Upper lobe of left lung (tissue), 6 donors: ENCODE measurements around the gene CEBPE. TPM values are rescaled to one million over a fixed set of nuclear protein-coding genes. Genes with fewer than 3 reads are reported as not detected.

Experiments
- ATAC-seq, 2 donors: fragments of 200-7000 bp; cut with Tn5 transposase; one replicate each; pipeline ENCODE4 v1.9.1; 2022; ENCODE audit warnings: mild to moderate bottlenecking in 2 of 2, moderate library complexity in 2 of 2; ENCODE audit not compliant: low FRiP score in 2 of 2
- DNase-seq, 2 donors: peaks; one replicate each; pipeline ENCODE4 v3.0.0-alpha.2; 2019 to 2020
- H3K27ac ChIP-seq, 4 donors: fragments of 200-600 bp; sonication (generic); one replicate each; pipeline ENCODE4 v1.5.1; 2016 to 2019
- H3K27me3 ChIP-seq, 4 donors: fragments of 200-600 bp; sonication (generic); one replicate each; pipeline ENCODE4 v1.5.1; 2017 to 2019
- H3K36me3 ChIP-seq, 4 donors: fragments of 200-600 bp; sonication (generic); one replicate each; pipeline ENCODE4 v1.5.1; 2016 to 2019
- H3K4me1 ChIP-seq, 4 donors: fragments of 200-600 bp; sonication (generic); one replicate each; pipeline ENCODE4 v1.5.1; 2018 to 2019
- H3K4me3 ChIP-seq, 4 donors: fragments of 200-600 bp; sonication (generic); one replicate each; pipeline ENCODE4 v1.5.1; 2017 to 2019; ENCODE audit warnings: mild to moderate bottlenecking in 2 of 4, moderate library complexity in 1 of 4
- H3K9me3 ChIP-seq, 4 donors: fragments of 200-600 bp; sonication (generic); one replicate each; pipeline ENCODE4 v1.5.1; 2018 to 2019
- EP300 ChIP-seq, 4 donors: sonication (generic); formaldehyde crosslinking; IDR thresholded peaks; one replicate each; pipeline ENCODE4 v1.5.1; 2017; ENCODE audit warnings: antibody characterized with exemption in 4 of 4, control low read depth in 2 of 4
- POLR2A ChIP-seq, 4 donors: fragments of 450-650 bp; IDR thresholded peaks; one replicate each; pipeline ENCODE4 v1.5.1; 2016 to 2017; ENCODE audit warnings: antibody characterized with exemption in 4 of 4, mild to moderate bottlenecking in 2 of 4
- POLR2AphosphoS5 ChIP-seq, 2 donors: sonication (generic); formaldehyde crosslinking; IDR thresholded peaks; one replicate each; pipeline ENCODE4 v1.5.1; 2017; ENCODE audit warnings: antibody characterized with exemption in 2 of 2
- WGBS, 2 donors: methylation state at CpG; one replicate each; pipeline ENCODE4 v1.1.5; 2017 to 2018; 5-methylcytosine and 5-hydroxymethylcytosine counted together
- total RNA-seq, 6 donors: library from RNA; depleted of rRNA in 4 of 6; stranded (reverse); fragments of >200 nt in 4 of 6; gene quantifications; one replicate each; pipeline versions ENCODE4 v1.1.0 to v1.2.1, GENCODE V29; 2016 to 2021
- TF ChIP-seq, protein P1 (sequence below), 6 experiments: fragments of 450-650 bp in 4 of 6; fragments of 200-600 bp in 2 of 6; sonication (generic) in 2 of 6; IDR thresholded peaks; one replicate each; pipeline ENCODE4 v1.5.1; 2016 to 2019; ENCODE audit warnings: antibody characterized with exemption in 6 of 6
- donor health status: DM: no; HTN: no; CAD: no; lungs with moderate emphysema.
- donor health status: DM: no; HTN: yes; CAD: no; lungs with severe emphysema.

Gene CEBPE
- total RNA-seq, 6 donors from 2014 or later: 0.31 to 0.77 TPM; not detected in 4

GRCh38 chr14:23159532-23159931 lies 40.5 kb upstream of the CEBPE start:
- H3K9me3 ChIP-seq: no peaks in the 10 kb centered on the region
- no peak overlapping the region for H3K4me3 ChIP-seq
- peaks cover 15 to 33% (median 31%) of the 10 kb centered on the region in 4 donors for H3K4me1 ChIP-seq
- TF ChIP-seq POLR2AphosphoS5 (IDR thresholded peaks at IDR 0.05) (no peak), EP300 (IDR thresholded peaks at IDR 0.05) (peak in 1 of 4 donors; percentile 5)
- no peaks in the 10 kb centered on the region for H3K36me3 ChIP-seq
- 40 to 56% methylated on average over 1 of the region's 1 CpG for WGBS, 2 donors
- H3K27me3 ChIP-seq: no peaks in the 10 kb centered on the region
- ATAC-seq: no peak
- DNase-seq: no peak
- H3K27ac ChIP-seq: no peak overlapping the region

- TF ChIP-seq EP300 (IDR thresholded peaks at IDR 0.05): no peak
- no peak for TF ChIP-seq POLR2AphosphoS5 (IDR thresholded peaks at IDR 0.05)
- TF ChIP-seq POLR2A (IDR thresholded peaks at IDR 0.05): no peak
- TF ChIP-seq, protein P1, sequence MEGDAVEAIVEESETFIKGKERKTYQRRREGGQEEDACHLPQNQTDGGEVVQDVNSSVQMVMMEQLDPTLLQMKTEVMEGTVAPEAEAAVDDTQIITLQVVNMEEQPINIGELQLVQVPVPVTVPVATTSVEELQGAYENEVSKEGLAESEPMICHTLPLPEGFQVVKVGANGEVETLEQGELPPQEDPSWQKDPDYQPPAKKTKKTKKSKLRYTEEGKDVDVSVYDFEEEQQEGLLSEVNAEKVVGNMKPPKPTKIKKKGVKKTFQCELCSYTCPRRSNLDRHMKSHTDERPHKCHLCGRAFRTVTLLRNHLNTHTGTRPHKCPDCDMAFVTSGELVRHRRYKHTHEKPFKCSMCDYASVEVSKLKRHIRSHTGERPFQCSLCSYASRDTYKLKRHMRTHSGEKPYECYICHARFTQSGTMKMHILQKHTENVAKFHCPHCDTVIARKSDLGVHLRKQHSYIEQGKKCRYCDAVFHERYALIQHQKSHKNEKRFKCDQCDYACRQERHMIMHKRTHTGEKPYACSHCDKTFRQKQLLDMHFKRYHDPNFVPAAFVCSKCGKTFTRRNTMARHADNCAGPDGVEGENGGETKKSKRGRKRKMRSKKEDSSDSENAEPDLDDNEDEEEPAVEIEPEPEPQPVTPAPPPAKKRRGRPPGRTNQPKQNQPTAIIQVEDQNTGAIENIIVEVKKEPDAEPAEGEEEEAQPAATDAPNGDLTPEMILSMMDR (IDR thresholded peaks at IDR 0.05): no peak
- Histone ChIP-seq H3K36me3 (no peaks in the 10 kb centered on the region), H3K27ac (no peak overlapping the region), H3K9me3 (no peaks in the 10 kb centered on the region), H3K27me3 (no peaks in the 10 kb centered on the region), H3K4me1 (peaks cover 23 to 38% (median 34%) of the 10 kb centered on the region in 4 donors), H3K4me3 (no peak overlapping the region)
- DNase-seq: no peak
- ATAC-seq: no peak
- WGBS, 2 donors: 76% methylated on average over 2 of the region's 2 CpGs
Observed at GRCh38 chr14:23158779-23159178, 39.7 kb upstream of the CEBPE start.

GRCh38 chr14:23154964-23155587 lies 36.0 kb upstream of the CEBPE start:
- DNase-seq (peak in 1 of 2 donors; percentile 91), ATAC-seq (peak; percentile 86)
- H3K9me3 ChIP-seq: no peaks in the 10 kb centered on the region
- H3K36me3 ChIP-seq: no peaks in the 10 kb centered on the region
- 28 to 29% methylated on average over 9 to 10 of the region's 10 CpGs for WGBS, 2 donors
- H3K27ac ChIP-seq: peak overlapping the region; percentile 85 to 94 (median 88)
- H3K4me1 ChIP-seq: peaks cover 27 to 42% (median 31%) of the 10 kb centered on the region in 4 donors
- H3K4me3 ChIP-seq: no peak overlapping the region
- TF ChIP-seq POLR2A (IDR thresholded peaks at IDR 0.05): peak in 1 of 4 donors; percentile 61
- TF ChIP-seq EP300 (IDR thresholded peaks at IDR 0.05): peak in 1 of 4 donors; percentile 47
- TF ChIP-seq, protein P1 (IDR thresholded peaks at IDR 0.05): no peak
- peak; percentile 46 to 71 for TF ChIP-seq POLR2AphosphoS5 (IDR thresholded peaks at IDR 0.05)
- H3K27me3 ChIP-seq: no peaks in the 10 kb centered on the region

DNA sequence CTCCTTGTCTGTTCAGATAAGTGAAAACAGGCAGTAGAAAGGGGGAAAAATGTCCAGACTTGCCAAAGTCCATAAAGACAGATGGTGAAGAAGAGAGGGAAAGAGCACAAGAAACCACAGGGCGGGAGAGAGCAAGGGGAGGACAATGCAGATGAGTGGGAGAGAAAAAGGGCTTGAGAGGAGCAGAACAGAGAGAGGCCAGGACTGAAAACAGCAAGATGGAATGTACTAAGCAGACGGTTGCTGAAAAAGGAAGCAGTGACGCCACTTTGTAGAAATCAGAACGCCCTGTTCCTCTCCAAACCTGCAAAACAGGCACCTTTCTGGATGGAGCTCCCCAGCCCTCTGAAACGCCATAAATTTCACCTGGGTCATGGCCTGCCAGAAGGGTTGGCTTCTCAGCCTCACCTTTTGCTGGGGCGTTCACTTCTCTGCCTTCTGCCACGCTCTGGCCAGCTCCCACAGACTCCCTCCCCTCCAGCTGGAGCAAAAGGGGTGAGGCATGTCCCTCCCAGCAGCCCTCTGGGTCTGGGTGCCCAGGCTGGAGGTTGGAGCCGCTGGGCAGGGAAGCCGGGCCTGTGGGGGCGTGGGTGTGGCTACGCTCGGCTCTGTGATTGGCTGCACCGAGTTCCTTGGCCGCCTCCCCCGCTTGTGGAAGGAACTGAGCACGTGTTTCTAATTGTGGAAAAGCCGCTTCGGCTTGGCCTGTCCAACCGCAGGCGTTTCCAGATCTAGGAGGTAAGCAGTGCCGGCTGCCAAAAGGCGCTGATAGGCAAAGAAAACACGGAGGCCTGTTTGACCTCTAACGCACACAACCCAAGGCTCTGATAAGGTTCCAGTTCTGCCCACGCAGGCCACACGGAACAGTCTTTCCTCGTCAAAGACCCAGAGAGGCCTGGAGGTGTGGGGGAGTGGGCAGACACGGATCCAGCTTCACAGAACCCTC lies 35.1 kb upstream of the CEBPE start:
- TF ChIP-seq POLR2A (IDR thresholded peaks at IDR 0.05) (peak in 3 of 4 donors; percentile 26 to 83 (median 43)), EP300 (IDR thresholded peaks at IDR 0.05) (peak in 2 of 4 donors; percentile 21 to 40), POLR2AphosphoS5 (IDR thresholded peaks at IDR 0.05) (peak; percentile 36 to 79)
- TF ChIP-seq, protein P1 (IDR thresholded peaks at IDR 0.05): no peak
- Histone ChIP-seq H3K36me3 (no peaks in the 10 kb centered on the region), H3K27ac (peak overlapping the region; percentile 85 to 94 (median 88)), H3K4me1 (peaks cover 24 to 40% (median 29%) of the 10 kb centered on the region in 4 donors), H3K27me3 (no peaks in the 10 kb centered on the region), H3K4me3 (peak overlapping the region in 3 of 4 donors; percentile 25 to 38 (median 36)), H3K9me3 (no peaks in the 10 kb centered on the region)
- ATAC-seq (peak; percentile 94 to 95), DNase-seq (peak; percentile 93)
- WGBS, 2 donors: 38 to 40% methylated on average over 10 to 28 of the region's 28 CpGs

DNA sequence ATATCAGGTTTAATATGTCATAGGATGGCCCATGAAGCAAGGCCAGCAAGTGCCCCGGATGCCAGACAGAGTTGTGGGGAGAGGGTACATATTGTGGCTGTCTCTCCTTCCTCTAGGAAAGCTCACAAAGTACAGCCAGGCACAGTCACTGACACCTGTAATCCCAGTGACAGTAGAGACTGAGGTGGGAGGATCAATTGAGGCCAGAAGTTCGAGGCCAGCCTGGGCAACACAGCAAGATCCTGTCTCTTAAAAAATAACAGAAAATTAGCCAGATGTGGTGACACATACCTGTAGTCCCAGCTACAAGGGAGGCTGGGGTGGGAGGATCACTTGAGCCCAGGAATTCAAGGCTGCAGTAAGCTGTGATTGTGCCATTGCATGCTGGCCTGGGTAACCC lies 32.3 kb upstream of the CEBPE start:
- H3K36me3 ChIP-seq: no peaks in the 10 kb centered on the region
- TF ChIP-seq POLR2A (IDR thresholded peaks at IDR 0.05) (no peak), POLR2AphosphoS5 (IDR thresholded peaks at IDR 0.05) (no peak), EP300 (IDR thresholded peaks at IDR 0.05) (no peak)
- TF ChIP-seq, protein P1 (IDR thresholded peaks at IDR 0.05): no peak
- ATAC-seq: no peak
- no peak overlapping the region for H3K4me3 ChIP-seq
- 88 to 93% methylated on average over 2 of the region's 2 CpGs for WGBS, 2 donors
- H3K4me1 ChIP-seq: peaks cover 24 to 44% (median 29%) of the 10 kb centered on the region in 4 donors
- no peaks in the 10 kb centered on the region for H3K27me3 ChIP-seq
- DNase-seq: no peak
- H3K9me3 ChIP-seq: no peaks in the 10 kb centered on the region
- H3K27ac ChIP-seq: no peak overlapping the region
